Stimulated activated CD8-positive, alpha-beta memory T cell treated with anti-CD3 and anti-CD28 coated beads, Interleukin-4, amount 100 ng/mL, for 4 hours (primary cell): ENCODE results near the gene DQX1.
"Not testable (repeated sequence)": the region's sequence is repeated elsewhere in the genome, so short reads cannot be mapped to it uniquely, and the experiment has no call there.

Experiments
- DNase-seq, 2 donors: peaks; one replicate each; pipeline ENCODE4 v3.0.0-alpha.2; 2020; ENCODE audit warnings: low read depth in 2 of 2, low spot score in 1 of 2

DQX1 gene

DNA sequence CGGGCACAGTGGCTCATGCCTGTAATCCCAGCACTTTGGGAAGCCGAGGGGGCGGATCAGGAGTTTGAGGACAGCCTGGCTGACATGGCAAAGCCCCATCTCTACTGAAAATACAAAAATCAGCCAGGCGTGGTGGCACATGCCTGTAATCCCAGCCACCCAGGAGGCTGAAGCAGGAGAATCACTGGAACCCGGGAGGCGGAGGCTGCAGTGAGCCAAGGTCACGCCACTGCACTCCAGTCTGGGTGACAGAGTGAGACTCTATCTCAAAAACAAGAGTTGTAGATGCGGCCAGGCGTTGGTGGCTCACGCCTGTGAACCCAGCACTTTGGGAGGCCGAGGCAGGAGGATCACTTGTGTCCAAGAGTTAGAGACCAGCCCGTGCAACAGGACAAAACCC lies 55.3 kb downstream of the DQX1 start:
- not testable (repeated sequence) for DNase-seq
